SK-N-SH treated with all-trans-retinoic acid at 6 μM for 48 hours (cell line): ENCODE measurements around the gene CAPRIN2.

ENCODE experiments used
- ATAC-seq: fragments of 200-7000 bp; cut with Tn5 transposase; 3 replicates; pipeline ENCODE4 v1.9.1; 2020; ENCODE audit warnings: mild to moderate bottlenecking, moderate library complexity
- ARNTL ChIP-seq: fragments of 450-650 bp; formaldehyde crosslinking; IDR thresholded peaks from 2 replicates; pipeline ENCODE4 v1.5.0; 2020; ENCODE audit warnings: low read depth, mild to moderate bottlenecking, moderate library complexity, borderline replicate concordance
- BACH2 ChIP-seq: fragments of 250-450 bp; sonication (Bioruptor Pico); IDR thresholded peaks from 2 replicates; pipeline ENCODE4 v1.9.0; 2021; ENCODE audit warnings: mild to moderate bottlenecking, borderline replicate concordance
- CSDC2 ChIP-seq: fragments of 250-450 bp; sonication (Bioruptor Pico); IDR thresholded peaks from 2 replicates; pipeline ENCODE4 v1.5.0; 2020; ENCODE audit warnings: mild to moderate bottlenecking, moderate library complexity
- ESRRG ChIP-seq: fragments of 250-450 bp; sonication (Bioruptor Pico); IDR thresholded peaks from 2 replicates; pipeline ENCODE4 v1.6.1; 2021; ENCODE audit warnings: mild to moderate bottlenecking
- GLIS3 ChIP-seq: fragments of 250-450 bp; sonication (Bioruptor Pico); IDR thresholded peaks from 2 replicates; pipeline ENCODE4 v1.5.0; 2020; ENCODE audit warnings: mild to moderate bottlenecking, moderate library complexity
- ISL1 ChIP-seq: fragments of 250-450 bp; sonication (Bioruptor Pico); IDR thresholded peaks from 2 replicates; pipeline ENCODE4 v2.1.2; 2022; ENCODE audit warnings: mild to moderate bottlenecking, moderate library complexity
- OSR1 ChIP-seq: fragments of 250-450 bp; sonication (Bioruptor Pico); IDR thresholded peaks from 2 replicates; pipeline ENCODE4 v1.8.0; 2022; ENCODE audit warnings: moderate library complexity, mild to moderate bottlenecking, inconsistent platforms
- PPARA ChIP-seq: fragments of 250-450 bp; sonication (Bioruptor Pico); IDR thresholded peaks from 2 replicates; pipeline ENCODE4 v1.5.0; 2020; ENCODE audit warnings: mild to moderate bottlenecking, borderline replicate concordance
- RARB ChIP-seq: fragments of 250-450 bp; sonication (Bioruptor Pico); IDR thresholded peaks from 2 replicates; pipeline ENCODE4 v1.8.0; 2021; ENCODE audit warnings: mild to moderate bottlenecking, moderate library complexity
- SNAI2 ChIP-seq: fragments of 250-450 bp; sonication (Bioruptor Pico); IDR thresholded peaks from 2 replicates; pipeline ENCODE4 v1.5.0; 2020; ENCODE audit warnings: mild to moderate bottlenecking, moderate library complexity
- TCF4 ChIP-seq: fragments of 250-450 bp; sonication (Bioruptor Pico); IDR thresholded peaks from 2 replicates; pipeline ENCODE4 v1.8.0; 2021; ENCODE audit warnings: mild to moderate bottlenecking, moderate library complexity, borderline replicate concordance
- TOX ChIP-seq: fragments of 250-450 bp; sonication (Bioruptor Pico); IDR thresholded peaks from 2 replicates; pipeline ENCODE4 v1.8.0; 2021; ENCODE audit warnings: mild to moderate bottlenecking, moderate library complexity, borderline replicate concordance
- ZC3H10 ChIP-seq: fragments of 250-450 bp; sonication (Bioruptor Pico); IDR thresholded peaks from 2 replicates; pipeline ENCODE4 v1.5.1; 2021; ENCODE audit warnings: mild to moderate bottlenecking, moderate library complexity
- ZFP3 ChIP-seq: fragments of 250-450 bp; sonication (Bioruptor Pico); IDR thresholded peaks from 2 replicates; pipeline ENCODE4 v1.5.0; 2020; ENCODE audit warnings: mild to moderate bottlenecking, moderate library complexity
- ZFP30 ChIP-seq: fragments of 450-650 bp; formaldehyde crosslinking; IDR thresholded peaks from 2 replicates; pipeline ENCODE4 v1.5.0; 2022; ENCODE audit warnings: mild to moderate bottlenecking, moderate library complexity
- ZNF565 ChIP-seq: fragments of 450-650 bp; formaldehyde crosslinking; conservative IDR thresholded peaks from 2 replicates; pipeline ENCODE4 v1.5.0; 2020; ENCODE audit warnings: low read depth, mild to moderate bottlenecking, moderate library complexity
- ZNF70 ChIP-seq: fragments of 450-650 bp; formaldehyde crosslinking; IDR thresholded peaks from 2 replicates; pipeline ENCODE4 v1.5.0; 2020; ENCODE audit warnings: mild to moderate bottlenecking, moderate library complexity
- ZNF8 ChIP-seq: fragments of 450-650 bp; formaldehyde crosslinking; IDR thresholded peaks from 2 replicates; pipeline ENCODE4 v1.5.0; 2020; ENCODE audit warnings: mild to moderate bottlenecking, moderate library complexity
- TF ChIP-seq, protein P1 (sequence below): fragments of 250-450 bp; sonication (Bioruptor Pico); IDR thresholded peaks from 2 replicates; pipeline ENCODE4 v1.8.0; 2021; ENCODE audit warnings: low read depth, mild to moderate bottlenecking, moderate library complexity, borderline replicate concordance
- TF ChIP-seq, protein P2 (sequence below): fragments of 250-450 bp; sonication (Bioruptor Pico); IDR thresholded peaks from 2 replicates; pipeline ENCODE4 v1.5.1; 2020; ENCODE audit warnings: low read depth, mild to moderate bottlenecking, moderate library complexity
- TF ChIP-seq, protein P3 (sequence below): fragments of 250-450 bp; sonication (Bioruptor Pico); IDR thresholded peaks from 2 replicates; pipeline ENCODE4 v1.8.0; 2020; ENCODE audit warnings: mild to moderate bottlenecking, moderate library complexity, borderline replicate concordance
- TF ChIP-seq, protein P4 (sequence below): fragments of 250-450 bp; sonication (Bioruptor Pico); IDR thresholded peaks from 2 replicates; pipeline ENCODE4 v1.5.1; 2021; ENCODE audit warnings: mild to moderate bottlenecking, moderate library complexity
- TF ChIP-seq, protein P5 (sequence below): fragments of 250-450 bp; sonication (Bioruptor Pico); IDR thresholded peaks from 2 replicates; pipeline ENCODE4 v1.5.0; 2020; ENCODE audit warnings: mild to moderate bottlenecking, moderate library complexity

CAPRIN2 gene

DNA sequence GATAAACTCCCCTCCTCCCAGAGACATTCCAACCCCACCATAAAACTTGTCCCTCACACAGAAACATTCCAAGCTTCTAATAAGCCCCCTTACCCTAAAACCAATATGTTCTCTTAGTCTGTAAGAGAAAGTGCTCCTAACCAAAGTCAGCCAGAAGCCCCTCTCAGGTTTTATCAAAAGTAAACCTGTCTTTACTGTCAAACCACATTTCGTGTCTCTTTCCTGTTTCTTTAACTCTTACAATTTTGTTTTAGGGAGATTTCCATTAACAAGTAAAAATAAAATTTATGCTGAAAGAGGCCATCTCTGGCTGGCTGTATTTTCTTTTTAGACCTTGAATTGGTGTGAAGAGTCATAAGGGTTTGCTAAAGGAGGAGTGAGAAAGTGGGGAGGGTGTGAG lies 29.8 kb upstream of the CAPRIN2 start (continued):
- TF ChIP-seq, protein P1, sequence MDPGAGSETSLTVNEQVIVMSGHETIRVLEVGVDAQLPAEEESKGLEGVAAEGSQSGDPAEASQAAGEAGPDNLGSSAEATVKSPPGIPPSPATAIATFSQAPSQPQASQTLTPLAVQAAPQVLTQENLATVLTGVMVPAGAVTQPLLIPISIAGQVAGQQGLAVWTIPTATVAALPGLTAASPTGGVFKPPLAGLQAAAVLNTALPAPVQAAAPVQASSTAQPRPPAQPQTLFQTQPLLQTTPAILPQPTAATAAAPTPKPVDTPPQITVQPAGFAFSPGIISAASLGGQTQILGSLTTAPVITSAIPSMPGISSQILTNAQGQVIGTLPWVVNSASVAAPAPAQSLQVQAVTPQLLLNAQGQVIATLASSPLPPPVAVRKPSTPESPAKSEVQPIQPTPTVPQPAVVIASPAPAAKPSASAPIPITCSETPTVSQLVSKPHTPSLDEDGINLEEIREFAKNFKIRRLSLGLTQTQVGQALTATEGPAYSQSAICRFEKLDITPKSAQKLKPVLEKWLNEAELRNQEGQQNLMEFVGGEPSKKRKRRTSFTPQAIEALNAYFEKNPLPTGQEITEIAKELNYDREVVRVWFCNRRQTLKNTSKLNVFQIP, result no peak
- no peak for TF ChIP-seq ESRRG (CRISPR knock-in tag)

DNA sequence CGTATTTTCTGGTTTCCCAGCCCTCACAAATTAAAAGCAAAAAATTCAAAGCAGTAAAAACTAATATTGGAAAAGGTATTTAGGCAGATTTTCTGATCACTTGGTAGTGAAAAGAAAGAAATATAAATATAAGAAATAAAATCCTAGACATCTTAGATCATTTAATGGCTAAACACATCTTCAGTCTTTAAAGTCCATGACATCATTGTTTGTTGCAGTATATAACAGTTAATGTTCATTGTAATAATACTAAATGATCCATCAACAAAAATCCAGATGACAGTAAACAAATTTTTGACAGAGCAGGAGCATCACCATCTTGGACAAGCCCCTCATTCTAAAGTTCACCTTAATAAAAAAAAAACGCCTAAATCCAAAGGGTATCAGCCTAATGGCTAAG lies 29.2 kb upstream of the CAPRIN2 start:
- no peak for TF ChIP-seq PPARA
- TF ChIP-seq ZNF70 (CRISPR knock-in tag), result no peak
- TF ChIP-seq ZFP3 (CRISPR knock-in tag), result no peak
- TF ChIP-seq ZNF8 (CRISPR knock-in tag), result no peak
- TF ChIP-seq TOX, result no peak
- no peak for TF ChIP-seq CSDC2 (CRISPR knock-in tag)
- TF ChIP-seq ARNTL (CRISPR knock-in tag), result no peak
- no peak for TF ChIP-seq ZC3H10
- no peak for TF ChIP-seq SNAI2
- no peak for TF ChIP-seq ZFP30
- TF ChIP-seq, protein P2, sequence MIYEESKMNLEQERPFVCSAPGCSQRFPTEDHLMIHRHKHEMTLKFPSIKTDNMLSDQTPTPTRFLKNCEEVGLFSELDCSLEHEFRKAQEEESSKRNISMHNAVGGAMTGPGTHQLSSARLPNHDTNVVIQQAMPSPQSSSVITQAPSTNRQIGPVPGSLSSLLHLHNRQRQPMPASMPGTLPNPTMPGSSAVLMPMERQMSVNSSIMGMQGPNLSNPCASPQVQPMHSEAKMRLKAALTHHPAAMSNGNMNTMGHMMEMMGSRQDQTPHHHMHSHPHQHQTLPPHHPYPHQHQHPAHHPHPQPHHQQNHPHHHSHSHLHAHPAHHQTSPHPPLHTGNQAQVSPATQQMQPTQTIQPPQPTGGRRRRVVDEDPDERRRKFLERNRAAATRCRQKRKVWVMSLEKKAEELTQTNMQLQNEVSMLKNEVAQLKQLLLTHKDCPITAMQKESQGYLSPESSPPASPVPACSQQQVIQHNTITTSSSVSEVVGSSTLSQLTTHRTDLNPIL (CRISPR knock-in tag), result no peak
- TF ChIP-seq RARB (CRISPR knock-in tag), result no peak
- TF ChIP-seq BACH2 (CRISPR knock-in tag), result no peak
- TF ChIP-seq, protein P3, sequence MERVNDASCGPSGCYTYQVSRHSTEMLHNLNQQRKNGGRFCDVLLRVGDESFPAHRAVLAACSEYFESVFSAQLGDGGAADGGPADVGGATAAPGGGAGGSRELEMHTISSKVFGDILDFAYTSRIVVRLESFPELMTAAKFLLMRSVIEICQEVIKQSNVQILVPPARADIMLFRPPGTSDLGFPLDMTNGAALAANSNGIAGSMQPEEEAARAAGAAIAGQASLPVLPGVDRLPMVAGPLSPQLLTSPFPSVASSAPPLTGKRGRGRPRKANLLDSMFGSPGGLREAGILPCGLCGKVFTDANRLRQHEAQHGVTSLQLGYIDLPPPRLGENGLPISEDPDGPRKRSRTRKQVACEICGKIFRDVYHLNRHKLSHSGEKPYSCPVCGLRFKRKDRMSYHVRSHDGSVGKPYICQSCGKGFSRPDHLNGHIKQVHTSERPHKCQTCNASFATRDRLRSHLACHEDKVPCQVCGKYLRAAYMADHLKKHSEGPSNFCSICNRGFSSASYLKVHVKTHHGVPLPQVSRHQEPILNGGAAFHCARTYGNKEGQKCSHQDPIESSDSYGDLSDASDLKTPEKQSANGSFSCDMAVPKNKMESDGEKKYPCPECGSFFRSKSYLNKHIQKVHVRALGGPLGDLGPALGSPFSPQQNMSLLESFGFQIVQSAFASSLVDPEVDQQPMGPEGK (CRISPR knock-in tag), result no peak
- no peak for TF ChIP-seq ESRRG (CRISPR knock-in tag)
- no peak for TF ChIP-seq ISL1
- TF ChIP-seq OSR1 (CRISPR knock-in tag), result no peak
- TF ChIP-seq, protein P4, sequence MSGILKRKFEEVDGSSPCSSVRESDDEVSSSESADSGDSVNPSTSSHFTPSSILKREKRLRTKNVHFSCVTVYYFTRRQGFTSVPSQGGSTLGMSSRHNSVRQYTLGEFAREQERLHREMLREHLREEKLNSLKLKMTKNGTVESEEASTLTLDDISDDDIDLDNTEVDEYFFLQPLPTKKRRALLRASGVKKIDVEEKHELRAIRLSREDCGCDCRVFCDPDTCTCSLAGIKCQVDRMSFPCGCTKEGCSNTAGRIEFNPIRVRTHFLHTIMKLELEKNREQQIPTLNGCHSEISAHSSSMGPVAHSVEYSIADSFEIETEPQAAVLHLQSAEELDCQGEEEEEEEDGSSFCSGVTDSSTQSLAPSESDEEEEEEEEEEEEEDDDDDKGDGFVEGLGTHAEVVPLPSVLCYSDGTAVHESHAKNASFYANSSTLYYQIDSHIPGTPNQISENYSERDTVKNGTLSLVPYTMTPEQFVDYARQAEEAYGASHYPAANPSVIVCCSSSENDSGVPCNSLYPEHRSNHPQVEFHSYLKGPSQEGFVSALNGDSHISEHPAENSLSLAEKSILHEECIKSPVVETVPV (CRISPR knock-in tag), result no peak
- no peak for TF ChIP-seq TCF4 (CRISPR knock-in tag)
- no peak for TF ChIP-seq ZNF565
- no peak for ATAC-seq

DNA sequence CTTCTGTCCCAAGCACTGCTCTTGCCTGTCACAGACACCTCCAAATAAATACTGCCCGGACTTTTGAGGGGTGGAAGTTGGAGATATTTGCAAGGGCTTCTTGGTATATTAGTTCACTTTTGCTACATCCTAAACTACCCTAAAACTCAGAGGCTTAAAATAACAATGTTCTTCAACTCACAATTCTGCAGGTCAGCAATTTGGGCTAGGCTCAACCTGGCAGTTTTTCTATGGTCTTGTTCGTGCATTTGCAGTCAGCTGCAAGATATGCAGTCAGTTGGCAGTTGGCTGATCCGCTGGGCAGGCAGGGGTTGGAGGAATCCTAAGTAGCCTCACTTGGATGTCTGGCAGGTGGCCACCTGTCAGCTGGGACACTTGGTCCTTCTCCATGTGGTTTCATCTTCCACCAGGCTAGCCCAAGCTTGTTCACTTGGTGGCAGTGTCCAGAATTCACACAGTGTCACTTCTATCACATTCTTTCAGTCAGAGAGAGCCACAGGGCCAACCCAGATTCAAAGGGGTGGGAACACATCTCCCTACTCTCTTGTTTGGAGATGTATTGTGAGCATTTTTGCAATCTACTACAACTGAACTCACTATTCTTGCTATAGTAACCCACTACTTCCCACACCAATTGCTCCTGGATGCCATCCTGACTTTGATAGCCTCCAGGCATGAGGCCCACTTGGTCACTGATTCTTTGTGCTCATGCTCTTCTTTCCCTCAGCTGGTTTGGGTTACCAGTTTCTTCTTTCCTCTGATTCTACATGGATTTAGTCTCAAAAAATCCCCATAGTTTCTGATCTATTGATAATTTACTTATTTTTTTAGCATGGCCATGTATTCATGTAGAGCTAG lies 27.8 kb upstream of the CAPRIN2 start:
- no peak for ATAC-seq
- TF ChIP-seq ZNF565 (no peak), ZNF70 (CRISPR knock-in tag) (no peak), ARNTL (CRISPR knock-in tag) (no peak), ZNF8 (CRISPR knock-in tag) (no peak), RARB (CRISPR knock-in tag) (no peak), ISL1 (no peak), TCF4 (CRISPR knock-in tag) (no peak), ESRRG (CRISPR knock-in tag) (no peak), GLIS3 (CRISPR knock-in tag) (no peak), SNAI2 (no peak), OSR1 (CRISPR knock-in tag) (no peak), ZC3H10 (no peak)
- TF ChIP-seq, protein P3 (CRISPR knock-in tag), result no peak
- TF ChIP-seq, protein P2 (CRISPR knock-in tag), result no peak
- TF ChIP-seq, protein P1, result no peak
- TF ChIP-seq, protein P5, sequence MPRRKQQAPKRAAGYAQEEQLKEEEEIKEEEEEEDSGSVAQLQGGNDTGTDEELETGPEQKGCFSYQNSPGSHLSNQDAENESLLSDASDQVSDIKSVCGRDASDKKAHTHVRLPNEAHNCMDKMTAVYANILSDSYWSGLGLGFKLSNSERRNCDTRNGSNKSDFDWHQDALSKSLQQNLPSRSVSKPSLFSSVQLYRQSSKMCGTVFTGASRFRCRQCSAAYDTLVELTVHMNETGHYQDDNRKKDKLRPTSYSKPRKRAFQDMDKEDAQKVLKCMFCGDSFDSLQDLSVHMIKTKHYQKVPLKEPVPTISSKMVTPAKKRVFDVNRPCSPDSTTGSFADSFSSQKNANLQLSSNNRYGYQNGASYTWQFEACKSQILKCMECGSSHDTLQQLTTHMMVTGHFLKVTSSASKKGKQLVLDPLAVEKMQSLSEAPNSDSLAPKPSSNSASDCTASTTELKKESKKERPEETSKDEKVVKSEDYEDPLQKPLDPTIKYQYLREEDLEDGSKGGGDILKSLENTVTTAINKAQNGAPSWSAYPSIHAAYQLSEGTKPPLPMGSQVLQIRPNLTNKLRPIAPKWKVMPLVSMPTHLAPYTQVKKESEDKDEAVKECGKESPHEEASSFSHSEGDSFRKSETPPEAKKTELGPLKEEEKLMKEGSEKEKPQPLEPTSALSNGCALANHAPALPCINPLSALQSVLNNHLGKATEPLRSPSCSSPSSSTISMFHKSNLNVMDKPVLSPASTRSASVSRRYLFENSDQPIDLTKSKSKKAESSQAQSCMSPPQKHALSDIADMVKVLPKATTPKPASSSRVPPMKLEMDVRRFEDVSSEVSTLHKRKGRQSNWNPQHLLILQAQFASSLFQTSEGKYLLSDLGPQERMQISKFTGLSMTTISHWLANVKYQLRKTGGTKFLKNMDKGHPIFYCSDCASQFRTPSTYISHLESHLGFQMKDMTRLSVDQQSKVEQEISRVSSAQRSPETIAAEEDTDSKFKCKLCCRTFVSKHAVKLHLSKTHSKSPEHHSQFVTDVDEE (CRISPR knock-in tag), result no peak
